CD1c-positive myeloid dendritic cell (primary cell): ENCODE data around the gene PNISR.
"Not testable (repeated sequence)": the region's sequence is repeated elsewhere in the genome, so short reads cannot be mapped to it uniquely, and the experiment has no call there.

ENCODE experiments used
- DNase-seq: peaks from one replicate; pipeline ENCODE4 v3.0.0-alpha.2; 2016; ENCODE audit errors: extremely low spot score

Gene PNISR, protein sequence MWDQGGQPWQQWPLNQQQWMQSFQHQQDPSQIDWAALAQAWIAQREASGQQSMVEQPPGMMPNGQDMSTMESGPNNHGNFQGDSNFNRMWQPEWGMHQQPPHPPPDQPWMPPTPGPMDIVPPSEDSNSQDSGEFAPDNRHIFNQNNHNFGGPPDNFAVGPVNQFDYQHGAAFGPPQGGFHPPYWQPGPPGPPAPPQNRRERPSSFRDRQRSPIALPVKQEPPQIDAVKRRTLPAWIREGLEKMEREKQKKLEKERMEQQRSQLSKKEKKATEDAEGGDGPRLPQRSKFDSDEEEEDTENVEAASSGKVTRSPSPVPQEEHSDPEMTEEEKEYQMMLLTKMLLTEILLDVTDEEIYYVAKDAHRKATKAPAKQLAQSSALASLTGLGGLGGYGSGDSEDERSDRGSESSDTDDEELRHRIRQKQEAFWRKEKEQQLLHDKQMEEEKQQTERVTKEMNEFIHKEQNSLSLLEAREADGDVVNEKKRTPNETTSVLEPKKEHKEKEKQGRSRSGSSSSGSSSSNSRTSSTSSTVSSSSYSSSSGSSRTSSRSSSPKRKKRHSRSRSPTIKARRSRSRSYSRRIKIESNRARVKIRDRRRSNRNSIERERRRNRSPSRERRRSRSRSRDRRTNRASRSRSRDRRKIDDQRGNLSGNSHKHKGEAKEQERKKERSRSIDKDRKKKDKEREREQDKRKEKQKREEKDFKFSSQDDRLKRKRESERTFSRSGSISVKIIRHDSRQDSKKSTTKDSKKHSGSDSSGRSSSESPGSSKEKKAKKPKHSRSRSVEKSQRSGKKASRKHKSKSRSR

DNA sequence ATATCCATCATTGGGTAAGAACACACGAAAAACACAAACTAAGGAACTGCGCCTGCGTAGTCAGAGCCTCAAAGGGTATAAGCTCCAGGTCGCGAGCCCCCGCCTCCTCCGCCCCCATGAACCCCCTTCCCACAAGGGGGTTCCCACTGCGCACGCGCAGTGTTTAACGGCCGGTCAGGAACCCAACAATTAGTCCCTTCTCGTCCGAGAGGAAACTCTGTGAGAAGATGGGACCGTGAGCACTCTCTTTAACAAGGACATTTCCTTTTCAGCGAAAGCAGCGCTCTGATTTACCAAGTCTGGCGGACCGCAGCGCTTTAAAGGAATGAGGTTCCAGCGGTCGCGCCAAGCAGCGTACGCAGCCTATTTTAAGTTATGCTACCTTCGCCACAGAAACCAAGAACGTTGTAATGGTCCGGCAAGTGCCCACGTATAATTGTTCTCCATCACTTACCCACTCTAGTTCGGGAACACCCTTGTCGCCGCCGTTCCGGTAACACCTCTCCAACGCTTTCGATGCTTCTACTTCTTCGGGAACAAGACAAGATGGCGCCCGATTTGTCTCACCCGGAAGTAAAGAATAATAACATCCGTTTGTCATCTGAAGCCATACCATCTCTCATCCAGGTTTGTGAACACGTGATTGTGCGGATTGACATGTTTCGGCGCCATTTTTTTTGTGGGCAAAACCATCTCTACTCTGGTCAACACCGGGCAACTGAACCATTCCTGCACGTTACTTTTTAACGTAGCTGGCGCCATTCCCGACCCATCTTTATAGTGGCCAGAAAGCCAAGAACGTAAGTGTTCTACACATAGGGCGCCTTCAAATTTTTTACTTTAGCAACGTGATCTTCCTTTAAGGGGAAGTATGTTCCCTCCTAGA is at the start of gene PNISR:
Gene PNISR (minus strand): TSS at position 548 of the 886 bp plus-strand sequence. CDS start 10,649 bp downstream, outside the sequence.
- peak; percentile 98 for DNase-seq

DNA sequence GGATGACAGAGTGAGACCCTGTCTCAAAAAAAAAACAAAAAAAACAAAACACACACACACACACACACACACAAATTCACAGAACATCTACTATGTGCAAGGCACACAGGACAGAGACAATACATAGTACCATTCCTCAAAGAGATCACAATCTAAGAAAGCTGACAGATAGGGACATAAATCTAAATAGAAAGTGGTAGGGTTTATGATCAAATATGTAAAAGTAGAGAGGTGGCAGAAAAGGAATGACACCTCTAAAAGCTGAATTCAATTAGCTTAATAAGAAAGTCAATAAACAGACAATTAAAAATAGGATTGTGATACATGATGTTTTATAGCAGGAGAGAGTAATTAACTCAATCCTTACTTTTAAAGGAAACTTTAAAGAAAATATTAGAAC is 48.6 kb upstream of the PNISR start:
- no peak for DNase-seq

DNA sequence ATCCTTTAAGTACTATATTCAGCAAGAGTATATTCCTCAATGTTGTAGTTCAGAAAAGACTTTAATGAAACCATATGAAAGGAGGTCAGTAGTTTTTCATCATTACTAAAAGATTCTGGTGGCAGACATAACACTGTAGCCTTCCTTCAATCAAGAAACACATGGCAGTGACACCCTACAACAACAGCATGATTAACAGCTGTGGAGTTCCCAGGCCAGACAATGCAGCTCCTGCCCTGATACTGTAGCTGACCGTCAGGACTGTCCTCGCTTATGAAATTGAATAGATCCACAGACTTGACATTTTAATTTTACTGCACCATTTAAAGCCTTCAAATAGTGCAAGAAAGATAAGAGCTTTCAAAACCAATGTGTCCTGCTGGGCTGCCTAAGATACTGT is 46.5 kb upstream of the PNISR start:
- DNase-seq, result no peak

DNA sequence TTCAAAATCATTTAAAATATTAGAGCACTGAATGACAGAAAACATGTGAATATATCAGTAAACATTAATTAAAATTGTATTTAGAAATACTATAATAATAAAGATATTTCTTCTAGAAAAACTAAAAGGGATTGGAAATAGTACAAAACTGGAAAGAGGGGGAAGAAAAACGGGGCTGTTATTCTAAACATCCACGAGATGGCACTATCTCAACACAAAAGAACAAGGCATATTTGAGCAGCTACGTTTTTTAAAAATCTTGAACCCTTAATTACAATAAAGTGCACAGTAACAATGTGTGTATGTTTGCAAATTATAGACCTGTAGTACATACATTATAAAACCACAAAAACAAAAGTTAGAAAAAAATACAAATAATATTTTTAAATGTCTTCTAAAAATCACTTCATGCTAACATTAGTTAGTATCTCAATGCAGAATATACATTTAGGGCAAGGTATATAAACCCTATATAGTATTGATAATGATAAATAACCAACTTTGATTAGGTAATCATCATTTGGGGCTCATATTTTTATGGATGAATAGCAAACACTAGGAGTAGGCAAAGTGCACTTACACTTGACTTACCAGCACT is 42.5 kb upstream of the PNISR start:
- DNase-seq, result peak; percentile 51

DNA sequence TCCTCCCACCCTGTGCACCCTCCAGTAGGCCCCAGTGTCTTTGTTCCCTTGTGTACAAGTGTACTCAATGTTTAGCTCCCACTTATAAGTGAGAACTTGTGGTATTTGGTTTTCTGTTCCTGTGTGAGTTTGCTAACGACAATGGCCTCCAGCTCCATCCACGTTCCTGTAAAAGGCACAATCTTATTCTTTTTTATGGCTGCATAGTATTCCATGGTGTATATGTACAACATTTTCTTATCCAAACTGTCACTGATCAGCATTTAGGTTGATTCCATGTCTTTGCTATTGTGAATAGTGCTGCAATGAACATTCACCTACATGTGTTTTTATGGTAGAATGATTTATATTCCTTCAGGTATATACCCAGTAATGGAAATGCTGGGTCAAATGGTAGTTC is 34.0 kb upstream of the PNISR start:
- not testable (repeated sequence) for DNase-seq

DNA sequence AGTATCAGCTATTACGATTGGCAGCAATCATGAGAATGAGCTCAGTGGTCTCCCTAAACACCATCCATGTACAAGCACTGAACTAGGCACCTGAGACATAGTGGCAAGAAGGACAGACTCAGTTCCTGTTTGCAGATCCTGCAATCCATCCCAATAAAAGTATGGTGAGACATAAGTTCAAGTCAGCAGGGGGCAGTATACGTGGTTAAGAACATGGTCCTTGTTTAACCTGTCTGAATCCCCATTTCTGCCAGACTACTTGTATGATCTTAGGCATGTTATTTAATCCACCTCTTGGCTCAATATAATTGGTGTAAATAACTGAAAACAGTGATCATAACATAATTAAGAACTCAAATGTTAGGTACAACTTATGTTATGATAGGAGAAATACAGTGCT is 33.2 kb upstream of the PNISR start:
- peak; percentile 17 for DNase-seq

DNA sequence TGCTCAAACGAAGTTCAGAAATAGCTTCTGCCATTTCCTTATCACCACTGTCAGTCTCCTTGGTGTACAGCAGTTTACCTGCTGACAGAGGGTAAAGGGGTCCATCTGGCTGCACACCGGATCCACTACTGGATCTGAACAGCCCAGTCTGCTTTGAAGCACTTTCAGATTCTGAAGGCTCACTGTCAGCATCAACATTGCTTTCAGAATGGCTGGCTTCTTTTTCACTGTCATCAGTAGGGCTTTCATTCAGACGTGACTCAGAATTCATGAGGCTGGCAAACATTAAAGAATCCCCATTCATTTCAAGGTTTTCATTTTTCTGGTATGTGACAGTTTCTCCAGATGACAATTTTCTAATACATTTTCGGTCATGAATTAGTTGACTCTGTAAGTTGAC is 21.0 kb upstream of the PNISR start:
- DNase-seq, result no peak

DNA sequence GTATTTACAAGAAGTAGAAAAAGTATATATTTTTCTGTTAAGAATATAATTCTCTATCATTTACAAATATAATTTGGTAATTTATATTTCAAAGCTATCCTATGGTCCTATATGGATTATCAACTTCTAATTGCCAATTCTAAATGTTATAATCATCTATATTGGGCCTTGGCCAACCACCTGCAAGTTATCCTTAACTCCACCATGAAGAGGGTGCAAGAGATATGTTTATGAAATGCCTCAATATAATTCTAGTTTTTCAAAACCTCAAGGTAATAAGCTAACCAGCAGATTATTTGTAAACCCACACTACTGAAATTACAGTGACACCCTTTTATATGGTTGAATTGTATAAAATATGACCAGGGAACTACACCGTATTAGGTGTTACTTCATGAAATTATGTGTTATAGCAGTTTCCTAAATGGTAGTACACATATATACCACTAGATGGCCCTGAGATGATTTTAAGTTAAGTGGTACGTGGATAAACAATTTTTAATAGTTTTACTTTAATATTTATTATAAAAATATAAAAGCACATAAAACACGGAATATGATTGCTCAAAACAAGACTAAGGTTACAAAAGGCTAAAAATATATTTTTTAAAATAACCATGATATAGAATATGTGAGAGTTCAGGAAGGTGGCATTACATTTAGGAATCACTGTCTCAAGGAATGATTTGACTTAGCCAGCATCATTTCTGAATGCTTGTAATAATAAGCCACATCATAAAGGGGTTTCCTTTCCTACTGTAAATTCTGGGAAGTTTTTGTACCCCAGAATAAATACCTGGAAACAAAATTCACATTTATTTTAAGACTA is 9.8 kb upstream of the PNISR start:
- DNase-seq, result peak; percentile 28

DNA sequence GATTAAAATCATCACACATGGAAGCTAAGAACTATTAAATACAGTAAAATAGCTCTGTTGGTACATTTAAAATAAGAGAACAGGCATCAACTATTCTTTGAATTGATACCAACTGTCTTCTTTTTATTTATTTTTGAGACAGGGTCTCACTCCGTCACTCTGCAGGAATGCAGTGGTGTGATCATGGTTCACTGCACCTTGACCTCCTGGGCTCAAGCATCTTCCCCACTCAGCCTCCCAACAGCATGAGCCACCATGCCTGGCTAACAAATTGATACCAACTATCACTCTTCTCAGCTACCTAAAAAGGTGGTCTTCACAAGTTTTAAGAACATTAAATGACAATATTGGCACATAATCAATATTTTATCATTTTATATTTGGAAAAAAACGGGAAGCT is 7.8 kb upstream of the PNISR start:
- DNase-seq, result no peak

DNA sequence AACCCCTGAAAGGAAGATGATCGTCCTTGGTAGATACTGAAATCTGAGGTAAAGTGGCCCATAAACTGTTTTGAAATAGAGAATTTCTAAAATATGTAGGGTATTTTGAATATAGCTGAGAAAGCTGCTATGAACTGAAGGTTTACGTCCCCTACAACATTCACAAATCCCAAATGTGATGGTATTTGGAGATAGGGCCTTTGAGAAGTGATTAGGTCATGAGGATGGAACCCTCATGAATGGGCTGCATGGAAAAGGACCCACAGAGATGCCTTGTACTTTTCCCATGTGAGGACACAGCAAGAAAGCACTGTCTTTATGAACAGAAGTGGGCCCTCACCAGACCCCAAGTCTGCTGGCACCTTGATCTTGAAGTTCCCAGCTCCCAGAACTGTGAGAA is 6.8 kb upstream of the PNISR start:
- no peak for DNase-seq

DNA sequence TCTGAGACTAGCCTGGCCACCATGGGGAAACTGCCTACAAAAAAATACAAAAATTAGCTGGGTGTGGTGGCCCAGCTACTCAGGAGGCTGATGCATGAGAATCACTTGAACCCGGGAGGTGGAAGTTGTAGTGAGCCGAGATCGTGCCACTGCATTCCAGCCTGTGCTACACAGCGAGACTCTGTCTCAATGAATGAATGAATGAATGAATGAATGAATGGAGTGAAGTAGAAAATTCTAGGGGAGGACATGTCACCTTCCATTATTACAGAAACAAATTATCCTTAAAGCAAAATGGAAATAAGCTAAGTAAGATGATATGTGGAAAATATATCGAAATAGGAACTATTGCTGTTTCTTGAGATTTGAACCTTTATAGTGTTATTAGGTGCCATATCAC is 2.9 kb upstream of the PNISR start:
- no peak for DNase-seq

DNA sequence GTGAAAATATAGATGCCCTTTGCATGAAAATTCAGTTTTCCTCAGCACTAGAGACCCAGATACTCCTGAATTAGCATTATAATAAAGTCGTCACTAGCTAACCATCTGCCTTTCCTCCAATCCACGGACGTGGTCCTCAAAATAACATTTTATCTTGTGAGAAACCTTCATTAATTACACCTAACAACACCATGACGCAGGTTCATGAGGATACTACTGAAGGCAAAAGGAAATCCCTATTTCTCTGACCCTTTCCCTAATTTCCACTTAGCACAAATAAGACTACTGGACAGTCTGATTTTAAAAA is 1.3 kb upstream of the PNISR start:
- no peak for DNase-seq

DNA sequence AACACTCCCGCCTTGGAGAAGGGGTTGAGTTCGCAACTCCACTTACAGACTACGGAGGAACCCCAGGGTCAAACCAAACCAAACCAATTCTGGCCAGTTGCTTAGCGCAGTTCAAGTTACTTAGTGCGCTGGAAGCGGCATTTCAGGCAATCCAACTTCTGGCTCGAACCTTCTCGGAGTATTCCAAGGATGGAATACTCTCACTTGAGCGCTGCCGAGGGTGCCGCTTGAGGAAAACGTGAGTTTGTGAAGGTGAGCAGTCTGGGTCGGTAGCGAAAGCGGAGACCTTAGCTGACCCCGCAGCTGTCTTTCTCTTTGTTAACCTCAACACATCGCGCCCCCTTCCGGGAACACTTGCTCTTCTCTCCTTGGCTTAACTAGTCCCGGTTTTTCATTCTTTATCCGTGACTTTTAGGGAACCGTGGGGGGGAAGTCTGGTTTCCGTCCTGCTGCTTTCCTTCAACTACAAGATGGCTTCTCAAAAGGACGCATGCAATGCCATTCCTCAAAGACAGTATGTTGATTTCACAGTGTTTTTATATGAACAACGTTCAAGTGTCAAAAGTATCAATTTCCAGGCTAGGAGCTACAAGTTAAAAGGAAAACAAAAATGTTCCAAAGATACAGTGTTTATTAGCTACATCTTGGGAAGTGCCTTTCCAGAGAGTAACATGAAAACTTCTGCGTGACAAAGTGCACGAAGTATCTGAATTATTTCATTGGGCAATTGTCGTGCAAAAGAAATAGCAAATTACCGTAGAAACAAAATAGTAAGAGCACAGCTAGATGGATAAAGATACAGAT is 741 bp upstream of the PNISR start:
- DNase-seq, result peak; percentile 79

DNA sequence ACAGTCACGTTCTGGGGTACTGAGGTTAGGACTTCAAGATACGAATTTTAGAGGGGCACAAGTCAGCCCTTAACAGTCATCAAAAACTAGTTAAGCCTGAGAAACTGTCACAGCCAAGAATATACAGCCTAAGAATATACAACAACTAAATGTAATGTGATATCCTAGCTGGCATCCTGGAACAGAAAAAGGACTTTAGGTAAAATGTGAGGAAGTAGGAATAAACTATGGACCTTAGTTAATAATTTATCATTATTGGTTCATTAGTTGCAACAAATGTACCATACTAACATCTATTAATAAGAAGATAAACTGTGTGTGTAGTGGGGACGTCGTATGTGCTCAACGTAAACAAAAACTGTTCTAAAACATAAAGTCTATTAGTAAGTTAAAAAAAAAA is 1.1 kb downstream of the PNISR start:
- DNase-seq, result no peak

DNA sequence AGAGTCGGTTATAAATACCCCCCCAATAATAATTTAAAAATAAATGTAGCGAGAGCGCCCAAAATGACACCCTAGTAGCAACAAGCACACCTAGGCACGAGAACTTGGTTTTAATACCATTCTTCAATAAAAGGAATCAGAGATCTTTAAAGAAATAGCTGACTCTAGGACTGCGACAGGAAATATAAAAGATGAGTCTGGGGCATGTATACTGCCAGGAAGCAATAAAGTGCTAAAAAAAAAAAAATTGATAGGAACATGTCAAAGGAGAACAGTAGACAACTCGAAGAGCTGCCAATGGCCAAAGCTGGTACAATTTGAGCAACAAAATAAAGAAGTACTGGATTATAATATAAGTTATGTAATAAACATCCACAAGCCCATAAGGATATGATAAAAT is 2.2 kb downstream of the PNISR start:
- no peak for DNase-seq

DNA sequence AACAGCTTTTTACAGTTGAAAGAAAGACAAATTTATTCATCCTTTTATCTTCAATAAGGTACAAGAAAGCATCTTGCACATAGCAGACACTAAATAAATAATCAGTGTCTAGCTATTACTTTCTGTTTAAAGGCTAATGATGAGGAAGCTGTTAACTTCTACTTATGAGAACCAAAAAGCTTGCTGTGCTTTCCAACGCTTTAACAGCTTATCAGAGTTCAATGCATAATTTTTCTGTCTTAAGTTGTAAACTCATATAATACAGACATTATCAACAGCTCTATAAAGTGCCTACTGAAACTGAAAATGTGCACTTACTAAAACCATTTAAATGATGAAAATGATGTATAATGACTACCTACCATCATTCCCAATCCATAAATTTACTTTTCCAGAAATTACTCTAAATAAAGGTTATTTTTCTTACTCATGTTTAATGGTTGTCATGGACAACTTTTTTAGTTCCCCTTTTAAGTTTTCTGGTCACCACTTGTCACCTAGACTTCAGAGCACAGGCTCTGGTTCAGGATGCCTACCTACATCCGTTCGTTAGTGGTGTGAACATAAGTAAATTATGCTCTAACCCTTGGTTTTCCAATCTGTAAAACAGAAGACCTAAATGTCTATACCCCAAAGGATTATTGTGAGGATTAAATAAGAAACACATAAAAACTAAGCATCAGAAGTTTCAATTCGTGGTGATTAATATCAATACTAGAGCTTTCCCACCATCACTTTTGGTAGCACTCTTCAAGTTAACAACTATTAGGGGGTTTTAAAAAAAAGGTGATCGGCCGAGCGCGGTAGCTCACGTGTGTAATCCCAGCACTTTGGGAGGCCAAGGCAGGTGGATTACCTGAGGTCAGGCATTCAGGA is 8.0 kb downstream of the PNISR start:
- no peak for DNase-seq

DNA sequence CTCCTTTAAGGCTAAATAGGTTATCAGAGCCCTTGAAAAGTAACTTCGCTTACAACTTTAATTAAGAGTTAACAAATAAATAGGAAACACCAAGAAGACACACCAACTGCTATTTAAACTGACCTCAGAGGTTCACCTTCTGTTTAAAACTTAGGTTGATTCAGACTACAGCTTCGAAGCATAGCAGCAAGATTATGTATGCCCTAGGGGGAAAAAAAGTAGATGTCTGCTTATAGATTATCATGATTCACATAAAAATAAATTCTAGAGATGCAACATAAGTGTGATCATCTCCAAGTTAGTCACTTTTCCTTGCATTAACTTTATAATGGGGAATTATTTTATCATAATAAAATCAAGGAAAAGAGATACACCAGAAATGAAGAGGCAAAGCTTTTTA is 8.9 kb downstream of the PNISR start:
- no peak for DNase-seq

DNA sequence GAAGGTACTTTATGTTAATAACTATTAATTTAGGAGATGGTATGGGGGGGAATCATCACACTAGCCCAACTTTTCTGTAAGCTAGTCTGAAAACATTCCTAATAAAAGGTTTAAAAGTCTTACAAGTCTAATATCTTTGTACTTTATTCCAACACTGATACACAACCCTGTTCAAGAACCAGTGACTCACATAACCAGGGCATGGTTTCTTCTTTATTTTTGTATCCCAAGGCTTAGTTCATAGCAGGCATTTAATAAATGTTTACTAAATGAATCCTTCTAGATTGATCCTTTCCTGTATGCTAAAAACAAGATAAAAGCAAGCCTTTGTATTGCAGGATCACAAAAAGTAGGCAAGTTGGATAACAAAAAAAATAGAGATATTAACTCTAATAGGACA is 9.7 kb downstream of the PNISR start:
- DNase-seq, result no peak

DNA sequence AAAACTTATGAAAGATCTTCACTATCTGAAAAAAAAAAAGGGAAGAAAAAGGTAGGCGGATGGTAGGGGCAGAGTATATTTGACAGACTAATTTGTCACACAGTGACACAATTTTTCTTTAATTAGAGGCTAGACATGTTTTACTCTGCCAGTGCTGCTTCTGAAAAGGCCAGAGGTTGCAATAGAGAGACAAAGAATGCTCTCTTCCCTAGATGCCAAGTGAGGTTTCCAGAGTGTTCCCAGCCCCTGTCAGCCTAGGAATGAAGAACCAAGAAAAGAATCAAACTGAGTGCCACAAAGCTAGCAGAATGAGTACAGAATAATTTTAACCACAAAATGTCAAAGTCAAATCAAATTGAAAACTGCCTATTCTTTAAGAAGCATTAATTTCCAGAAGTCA is 13.0 kb downstream of the PNISR start:
- no peak for DNase-seq
